Activated CD4-positive, alpha-beta T cell treated with anti-CD3 and anti-CD28 coated beads, Interleukin-2, amount 10 ng/mL, durations not matched to agents 24 days and 14 days (primary cell): ENCODE data around the gene ENDOG. TPM values are rescaled to one million over a fixed set of nuclear protein-coding genes. Genes with fewer than 3 reads are reported as not detected.
"Not testable (repeated sequence)": the region's sequence is repeated elsewhere in the genome, so short reads cannot be mapped to it uniquely, and the experiment has no call there.

Experiments used
- DNase-seq: peaks from one replicate; pipeline ENCODE4 v3.0.0; 2022
- H3K27ac Mint-ChIP-seq: one replicate; pipeline ENCODE4 v1.8.0; 2022; ENCODE audit warnings: mild to moderate bottlenecking, mixed read lengths
- H3K27me3 Mint-ChIP-seq: one replicate; pipeline ENCODE4 v1.8.0; 2022; ENCODE audit warnings: mixed read lengths
- H3K36me3 Mint-ChIP-seq: one replicate; pipeline ENCODE4 v1.8.0; 2022; ENCODE audit warnings: low read depth, mild to moderate bottlenecking, mixed read lengths
- H3K4me1 Mint-ChIP-seq: one replicate; pipeline ENCODE4 v1.8.0; 2021; ENCODE audit warnings: mixed read lengths
- H3K4me3 Mint-ChIP-seq: one replicate; pipeline ENCODE4 v1.8.0; 2022; ENCODE audit warnings: mild to moderate bottlenecking, moderate library complexity, mixed read lengths
- H3K9me3 Mint-ChIP-seq: one replicate; pipeline ENCODE4 v1.8.0; 2021; ENCODE audit warnings: mixed read lengths
- intact Hi-C: fragments of 100-400 bp; cut with micrococcal nuclease; formaldehyde crosslinking; loops from one replicate; pipeline ENCODE4 v1.15.1; 2023
- total RNA-seq: library from RNA; stranded (reverse); gene quantifications from 2 replicates; pipeline ENCODE4 v1.2.3, GENCODE V29; 2022

ENDOG gene
- total RNA-seq, 1 donor from 2014 or later, result 23.3 TPM

- H3K4me3 Mint-ChIP-seq, result no peak overlapping the region
- intact Hi-C loops, result no loop called here
- peaks cover 18% of the 10 kb centered on the region for H3K36me3 Mint-ChIP-seq
- no peaks in the 10 kb centered on the region for H3K4me1 Mint-ChIP-seq
- DNase-seq, result no peak
- H3K27ac Mint-ChIP-seq, result no peak overlapping the region
- no peaks in the 10 kb centered on the region for H3K27me3 Mint-ChIP-seq
- H3K9me3 Mint-ChIP-seq, result peaks cover 14% of the 10 kb centered on the region
Observed at GRCh38 chr9:128847803-128848202, 29.5 kb downstream of the ENDOG start.

GRCh38 chr9:128851024-128851423, 32.7 kb downstream of the ENDOG start:
- H3K27ac Mint-ChIP-seq, H3K27me3 Mint-ChIP-seq, intact Hi-C loops, H3K4me1 Mint-ChIP-seq, DNase-seq, H3K4me3 Mint-ChIP-seq: not testable (repeated sequence)
- peaks cover 18% of the 10 kb centered on the region for H3K36me3 Mint-ChIP-seq
- peaks cover 14% of the 10 kb centered on the region for H3K9me3 Mint-ChIP-seq

- Mint-ChIP-seq H3K36me3 (peaks cover 18% of the 10 kb centered on the region), H3K9me3 (peaks cover 14% of the 10 kb centered on the region)
- H3K27me3 Mint-ChIP-seq, intact Hi-C loops, H3K27ac Mint-ChIP-seq, H3K4me1 Mint-ChIP-seq, H3K4me3 Mint-ChIP-seq: not testable (repeated sequence)
- DNase-seq, result peak; percentile 79
Observed at GRCh38 chr9:128851779-128852600, 33.7 kb downstream of the ENDOG start.

- H3K4me3 Mint-ChIP-seq, H3K27me3 Mint-ChIP-seq, H3K4me1 Mint-ChIP-seq, H3K27ac Mint-ChIP-seq, DNase-seq, intact Hi-C loops: not testable (repeated sequence)
- Mint-ChIP-seq H3K9me3 (peaks cover 14% of the 10 kb centered on the region), H3K36me3 (peaks cover 17% of the 10 kb centered on the region)
Observed at GRCh38 chr9:128852646-128853045, 34.3 kb downstream of the ENDOG start.

- H3K4me1 Mint-ChIP-seq, intact Hi-C loops, H3K27ac Mint-ChIP-seq, DNase-seq, H3K4me3 Mint-ChIP-seq, H3K27me3 Mint-ChIP-seq: not testable (repeated sequence)
- Mint-ChIP-seq H3K9me3 (peaks cover 14% of the 10 kb centered on the region), H3K36me3 (peaks cover 12% of the 10 kb centered on the region)
Observed at GRCh38 chr9:128854454-128854853, 36.2 kb downstream of the ENDOG start.

GRCh38 chr9:128858476-128858875, 40.2 kb downstream of the ENDOG start:
- H3K27me3 Mint-ChIP-seq, H3K9me3 Mint-ChIP-seq, H3K27ac Mint-ChIP-seq, DNase-seq, intact Hi-C loops, H3K4me1 Mint-ChIP-seq, H3K4me3 Mint-ChIP-seq, H3K36me3 Mint-ChIP-seq: not testable (repeated sequence)

- H3K4me1 Mint-ChIP-seq, result peaks cover 6% of the 10 kb centered on the region
- intact Hi-C loops, result no loop called here
- H3K36me3 Mint-ChIP-seq, result no peaks in the 10 kb centered on the region
- H3K27me3 Mint-ChIP-seq, result no peaks in the 10 kb centered on the region
- no peak overlapping the region for H3K27ac Mint-ChIP-seq
- no peak overlapping the region for H3K4me3 Mint-ChIP-seq
- no peak for DNase-seq
- no peaks in the 10 kb centered on the region for H3K9me3 Mint-ChIP-seq
Observed at GRCh38 chr9:128860937-128861336, 42.6 kb downstream of the ENDOG start.

GRCh38 chr9:128861501-128861900, 43.2 kb downstream of the ENDOG start:
- H3K27ac Mint-ChIP-seq, result no peak overlapping the region
- no peak overlapping the region for H3K4me3 Mint-ChIP-seq
- no peaks in the 10 kb centered on the region for H3K9me3 Mint-ChIP-seq
- peaks cover 6% of the 10 kb centered on the region for H3K4me1 Mint-ChIP-seq
- DNase-seq, result no peak
- no peaks in the 10 kb centered on the region for H3K36me3 Mint-ChIP-seq
- intact Hi-C loops, result no loop called here
- H3K27me3 Mint-ChIP-seq, result no peaks in the 10 kb centered on the region

- H3K4me1 Mint-ChIP-seq, result peaks cover 6% of the 10 kb centered on the region
- no peak for DNase-seq
- intact Hi-C loops, result no loop called here
- no peaks in the 10 kb centered on the region for H3K36me3 Mint-ChIP-seq
- H3K9me3 Mint-ChIP-seq, result no peaks in the 10 kb centered on the region
- no peak overlapping the region for H3K4me3 Mint-ChIP-seq
- no peaks in the 10 kb centered on the region for H3K27me3 Mint-ChIP-seq
- no peak overlapping the region for H3K27ac Mint-ChIP-seq
Observed at GRCh38 chr9:128862401-128862851, 44.1 kb downstream of the ENDOG start.

- H3K4me3 Mint-ChIP-seq, result no peak overlapping the region
- peak; percentile 96 for DNase-seq
- peaks cover 6% of the 10 kb centered on the region for H3K4me1 Mint-ChIP-seq
- H3K9me3 Mint-ChIP-seq, result no peaks in the 10 kb centered on the region
- H3K36me3 Mint-ChIP-seq, result no peaks in the 10 kb centered on the region
- no peaks in the 10 kb centered on the region for H3K27me3 Mint-ChIP-seq
- peak overlapping the region; percentile 51 for H3K27ac Mint-ChIP-seq
- intact Hi-C loops, result loop anchor here (1.0 kb wide), 1 partner anchor 65 kb away; no protein-coding TSS in a partner anchor
Observed at GRCh38 chr9:128863647-128864046, 45.3 kb downstream of the ENDOG start.

GRCh38 chr9:128870128-128870940, 52.0 kb downstream of the ENDOG start:
- H3K4me1 Mint-ChIP-seq, result peaks cover 4% of the 10 kb centered on the region
- DNase-seq, result no peak
- no peaks in the 10 kb centered on the region for H3K27me3 Mint-ChIP-seq
- H3K9me3 Mint-ChIP-seq, result no peaks in the 10 kb centered on the region
- H3K36me3 Mint-ChIP-seq, result peaks cover 13% of the 10 kb centered on the region
- intact Hi-C loops, result no loop called here
- no peak overlapping the region for H3K27ac Mint-ChIP-seq
- H3K4me3 Mint-ChIP-seq, result no peak overlapping the region

- H3K27ac Mint-ChIP-seq, H3K9me3 Mint-ChIP-seq, H3K4me1 Mint-ChIP-seq, H3K27me3 Mint-ChIP-seq, DNase-seq, H3K4me3 Mint-ChIP-seq, intact Hi-C loops: not testable (repeated sequence)
- H3K36me3 Mint-ChIP-seq, result peaks cover 13% of the 10 kb centered on the region
Observed at GRCh38 chr9:128870941-128871265, 52.6 kb downstream of the ENDOG start.
